ENCODE data around the gene RXFP1. TPM values are rescaled to one million over a fixed set of nuclear protein-coding genes. Genes with fewer than 3 reads are reported as not detected.

Gene RXFP1
- total and polyA plus RNA-seq, 2 donors from 2014 or later: 1.4 to 1.7 TPM

- no peak overlapping the region for H3K4me3 ChIP-seq (ENCODE audit: low read length in 3 of 3)
- no peak for FAIRE-seq
These were observed 45.2 kb downstream of the RXFP1 start for GRCh38 chr4:158566860-158567259.

GRCh38 chr4:158571736-158572135 is 50.1 kb downstream of the RXFP1 start:
- no peaks in the 10 kb centered on the region for H3K36me3 ChIP-seq (ENCODE audit: control insufficient read depth in 2 of 3, insufficient read depth in 3 of 3, low read length in 3 of 3)
- H3K27ac ChIP-seq (ENCODE audit: low read depth in 2 of 2, low read length in 2 of 2): no peak overlapping the region
- no peak overlapping the region for H3K4me3 ChIP-seq (ENCODE audit: low read length in 3 of 3)
- DNase-seq (no peak), FAIRE-seq (no peak)
- intact Hi-C loops (cut with DNase I): no loop called here
- no peaks in the 10 kb centered on the region for H3K9me3 ChIP-seq (ENCODE audit: control insufficient read depth in 2 of 3, insufficient read depth in 1 of 3, low read length in 3 of 3)
- TF ChIP-seq, protein P1, sequence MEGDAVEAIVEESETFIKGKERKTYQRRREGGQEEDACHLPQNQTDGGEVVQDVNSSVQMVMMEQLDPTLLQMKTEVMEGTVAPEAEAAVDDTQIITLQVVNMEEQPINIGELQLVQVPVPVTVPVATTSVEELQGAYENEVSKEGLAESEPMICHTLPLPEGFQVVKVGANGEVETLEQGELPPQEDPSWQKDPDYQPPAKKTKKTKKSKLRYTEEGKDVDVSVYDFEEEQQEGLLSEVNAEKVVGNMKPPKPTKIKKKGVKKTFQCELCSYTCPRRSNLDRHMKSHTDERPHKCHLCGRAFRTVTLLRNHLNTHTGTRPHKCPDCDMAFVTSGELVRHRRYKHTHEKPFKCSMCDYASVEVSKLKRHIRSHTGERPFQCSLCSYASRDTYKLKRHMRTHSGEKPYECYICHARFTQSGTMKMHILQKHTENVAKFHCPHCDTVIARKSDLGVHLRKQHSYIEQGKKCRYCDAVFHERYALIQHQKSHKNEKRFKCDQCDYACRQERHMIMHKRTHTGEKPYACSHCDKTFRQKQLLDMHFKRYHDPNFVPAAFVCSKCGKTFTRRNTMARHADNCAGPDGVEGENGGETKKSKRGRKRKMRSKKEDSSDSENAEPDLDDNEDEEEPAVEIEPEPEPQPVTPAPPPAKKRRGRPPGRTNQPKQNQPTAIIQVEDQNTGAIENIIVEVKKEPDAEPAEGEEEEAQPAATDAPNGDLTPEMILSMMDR (IDR thresholded peaks at IDR 0.05; ENCODE audit: borderline replicate concordance, extremely low read depth, insufficient read depth): no peak
- no peaks in the 10 kb centered on the region for H3K4me1 ChIP-seq (ENCODE audit: control insufficient read depth in 2 of 3, insufficient read depth in 2 of 3, low read depth in 1 of 3, low read length in 3 of 3)
- H3K9ac ChIP-seq (ENCODE audit: low read length in 3 of 3): no peak overlapping the region
- H3K27me3 ChIP-seq (ENCODE audit: control insufficient read depth, insufficient read depth, low read length): no peaks in the 10 kb centered on the region

More at GRCh38 chr4:158566860-158567259, 45.2 kb downstream of the RXFP1 start:
- H3K4me1 ChIP-seq (ENCODE audit: control insufficient read depth in 2 of 3, insufficient read depth in 2 of 3, low read depth in 1 of 3, low read length in 3 of 3): no peaks in the 10 kb centered on the region
- no peaks in the 10 kb centered on the region for H3K27me3 ChIP-seq (ENCODE audit: control insufficient read depth, insufficient read depth, low read length)
- H3K9me3 ChIP-seq (ENCODE audit: control insufficient read depth in 2 of 3, insufficient read depth in 1 of 3, low read length in 3 of 3): no peaks in the 10 kb centered on the region
- TF ChIP-seq, protein P1 (IDR thresholded peaks at IDR 0.05; ENCODE audit: borderline replicate concordance, extremely low read depth, insufficient read depth): no peak
- no peak overlapping the region for H3K27ac ChIP-seq (ENCODE audit: low read depth in 2 of 2, low read length in 2 of 2)
- DNase-seq: peak in 1 of 5 donors; percentile 53
- intact Hi-C loops (cut with DNase I): no loop called here
- no peak overlapping the region for H3K9ac ChIP-seq (ENCODE audit: low read length in 3 of 3)
- H3K36me3 ChIP-seq (ENCODE audit: control insufficient read depth in 2 of 3, insufficient read depth in 3 of 3, low read length in 3 of 3): no peaks in the 10 kb centered on the region

GRCh38 chr4:158572608-158573007 is 50.9 kb downstream of the RXFP1 start:
- Histone ChIP-seq H3K4me3 (ENCODE audit: low read length in 3 of 3) (no peak overlapping the region), H3K36me3 (ENCODE audit: control insufficient read depth in 2 of 3, insufficient read depth in 3 of 3, low read length in 3 of 3) (no peaks in the 10 kb centered on the region), H3K27ac (ENCODE audit: low read depth in 2 of 2, low read length in 2 of 2) (no peak overlapping the region), H3K9ac (ENCODE audit: low read length in 3 of 3) (no peak overlapping the region), H3K4me1 (ENCODE audit: control insufficient read depth in 2 of 3, insufficient read depth in 2 of 3, low read depth in 1 of 3, low read length in 3 of 3) (no peaks in the 10 kb centered on the region), H3K9me3 (ENCODE audit: control insufficient read depth in 2 of 3, insufficient read depth in 1 of 3, low read length in 3 of 3) (no peaks in the 10 kb centered on the region), H3K27me3 (ENCODE audit: control insufficient read depth, insufficient read depth, low read length) (no peaks in the 10 kb centered on the region)
- FAIRE-seq: no peak
- DNase-seq: no peak
- TF ChIP-seq, protein P1 (IDR thresholded peaks at IDR 0.05; ENCODE audit: borderline replicate concordance, extremely low read depth, insufficient read depth): no peak
- intact Hi-C loops (cut with DNase I): no loop called here

GRCh38 chr4:158578476-158578875 is 56.8 kb downstream of the RXFP1 start:
- FAIRE-seq: no peak

More at GRCh38 chr4:158578476-158578875, 56.8 kb downstream of the RXFP1 start:
- Histone ChIP-seq H3K4me3 (ENCODE audit: low read length in 3 of 3) (no peak overlapping the region), H3K9me3 (ENCODE audit: control insufficient read depth in 2 of 3, insufficient read depth in 1 of 3, low read length in 3 of 3) (no peaks in the 10 kb centered on the region), H3K9ac (ENCODE audit: low read length in 3 of 3) (no peak overlapping the region), H3K4me1 (ENCODE audit: control insufficient read depth in 2 of 3, insufficient read depth in 2 of 3, low read depth in 1 of 3, low read length in 3 of 3) (no peaks in the 10 kb centered on the region), H3K36me3 (ENCODE audit: control insufficient read depth in 2 of 3, insufficient read depth in 3 of 3, low read length in 3 of 3) (no peaks in the 10 kb centered on the region), H3K27me3 (ENCODE audit: control insufficient read depth, insufficient read depth, low read length) (no peaks in the 10 kb centered on the region), H3K27ac (ENCODE audit: low read depth in 2 of 2, low read length in 2 of 2) (no peak overlapping the region)
- intact Hi-C loops (cut with DNase I): no loop called here
- peak in 1 of 5 donors; percentile 3 for DNase-seq
- TF ChIP-seq, protein P1 (IDR thresholded peaks at IDR 0.05; ENCODE audit: borderline replicate concordance, extremely low read depth, insufficient read depth): no peak

All from kidney (tissue), 14 donors.